Measurements from ENCODE around the gene CPSF7. TPM values are rescaled to one million over a fixed set of nuclear protein-coding genes. Genes with fewer than 3 reads are reported as not detected.
A peak's percentile ranks its signal among the peaks of the same experiment; 100 is the strongest.
"Not testable (repeated sequence)": the region's sequence is repeated elsewhere in the genome, so short reads cannot be mapped to it uniquely, and the experiment has no call there.

Gene CPSF7
- total RNA-seq, 1 donor from 2014 or later: 27.7 TPM

DNA sequence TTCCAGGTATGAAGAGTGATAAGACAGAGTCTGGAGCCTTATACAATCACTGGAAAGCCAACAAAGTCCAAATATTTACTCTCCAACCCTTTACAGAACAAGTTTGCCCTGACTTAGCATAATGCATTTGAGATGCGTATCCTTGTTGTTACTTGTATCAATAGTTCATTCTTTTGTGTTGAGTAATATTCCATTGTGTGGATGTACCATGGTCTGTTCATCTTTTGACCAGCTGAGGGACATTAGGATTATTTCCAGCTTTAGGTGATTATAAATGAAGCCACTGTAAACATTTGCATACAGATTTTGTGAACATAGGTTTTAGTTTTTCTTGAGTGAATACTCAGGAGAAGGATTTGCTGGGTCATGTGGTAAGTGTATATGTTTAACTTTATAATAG is 9.8 kb upstream of the CPSF7 start:
- no peak for DNase-seq (ENCODE audit: low read depth)

DNA sequence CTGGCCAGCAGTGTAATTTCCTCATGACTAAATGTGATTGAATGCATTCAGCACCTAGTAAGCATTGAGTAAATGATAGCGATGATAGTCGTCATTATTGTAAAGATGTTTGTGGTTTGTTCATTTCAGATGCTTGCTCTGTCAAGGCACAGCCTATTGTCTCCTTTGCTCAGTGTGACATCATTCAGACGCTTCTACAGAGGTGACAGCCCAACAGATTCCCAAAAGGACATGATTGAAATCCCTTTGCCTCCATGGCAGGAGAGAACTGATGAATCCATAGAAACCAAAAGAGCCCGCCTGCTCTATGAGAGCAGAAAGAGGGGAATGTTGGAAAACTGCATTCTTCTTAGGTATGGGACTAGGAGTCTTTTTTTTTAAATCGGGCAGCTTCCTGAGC is 7.7 kb upstream of the CPSF7 start:
- DNase-seq (ENCODE audit: low read depth): no peak

DNA sequence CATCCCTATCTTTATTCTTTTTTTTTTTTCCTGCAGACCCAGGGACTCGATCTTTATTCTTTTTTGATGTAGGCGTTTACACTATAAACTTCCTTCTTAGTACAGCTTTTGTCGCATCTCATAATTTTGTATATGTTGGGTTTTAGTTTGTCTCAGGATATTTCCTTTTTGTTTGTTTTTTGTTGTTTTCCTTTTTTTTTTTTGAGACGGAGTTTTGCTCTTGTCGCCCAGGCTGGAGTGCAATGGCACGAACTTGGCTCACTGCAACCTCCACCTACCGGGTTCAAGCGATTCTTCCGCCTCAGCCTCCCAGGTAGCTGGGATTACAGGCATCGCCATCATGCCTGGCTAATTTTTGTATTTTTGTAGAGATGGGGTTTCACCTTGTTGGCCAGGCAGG is 1.1 kb upstream of the CPSF7 start:
- not testable (repeated sequence) for DNase-seq (ENCODE audit: low read depth)

GRCh38 chr11:61429346-61429690 is 457 bp downstream of the CPSF7 start:
- DNase-seq (ENCODE audit: low read depth): no peak

- no peak for DNase-seq (ENCODE audit: low read depth)
Measured at GRCh38 chr11:61425367-61426131, 4.2 kb downstream of the CPSF7 start.

DNA sequence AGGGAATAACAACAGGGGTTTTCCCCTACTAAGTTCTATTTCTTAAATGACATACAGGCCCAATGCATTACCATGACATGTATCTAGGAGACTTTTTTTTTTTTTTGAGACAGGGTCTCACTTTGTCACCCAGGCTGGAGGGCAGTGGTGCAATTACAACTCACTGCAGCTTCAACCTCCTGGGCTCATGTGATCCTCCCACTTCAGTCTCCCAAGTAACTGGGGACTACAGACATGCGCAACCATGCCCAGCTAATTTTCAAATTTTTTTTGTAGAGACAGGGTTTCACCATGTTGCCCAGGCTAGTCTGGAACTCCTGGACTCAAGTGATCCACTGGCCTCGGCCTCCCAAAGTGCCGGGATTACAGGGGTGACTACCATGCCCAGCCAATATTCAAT is 7.5 kb downstream of the CPSF7 start:
- no peak for DNase-seq (ENCODE audit: low read depth)

- peak; percentile 68 for DNase-seq (ENCODE audit: low read depth)
Measured at GRCh38 chr11:61418136-61418535, 11.6 kb downstream of the CPSF7 start.

- DNase-seq (ENCODE audit: low read depth): peak; percentile 48
Measured at GRCh38 chr11:61417670-61418069, 12.1 kb downstream of the CPSF7 start.

- no peak for DNase-seq (ENCODE audit: low read depth)
Measured at GRCh38 chr11:61416941-61417340, 12.8 kb downstream of the CPSF7 start.

GRCh38 chr11:61415381-61415780 is 14.4 kb downstream of the CPSF7 start:
- no peak for DNase-seq (ENCODE audit: low read depth)

DNA sequence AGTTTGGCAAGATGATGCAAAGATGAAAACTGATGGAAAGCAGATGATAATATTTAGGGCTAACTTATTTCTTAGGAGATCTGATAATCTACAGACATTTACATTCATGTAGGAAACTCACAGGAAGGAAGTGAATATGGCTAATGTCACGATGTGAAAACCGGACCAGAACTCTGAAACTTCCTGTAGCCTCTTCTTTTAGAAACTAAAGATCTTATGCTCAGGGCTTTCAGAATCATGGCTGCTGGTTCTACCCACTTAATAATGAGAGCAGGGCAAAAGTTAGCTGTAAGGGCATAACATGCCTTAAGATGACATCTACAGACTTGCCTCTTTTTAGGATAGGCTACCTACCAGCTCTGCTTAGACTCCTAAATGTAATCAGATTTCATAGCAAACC is 15.2 kb downstream of the CPSF7 start:
- no peak for DNase-seq (ENCODE audit: low read depth)

GRCh38 chr11:61413496-61413895 is 16.3 kb downstream of the CPSF7 start:
- no peak for DNase-seq (ENCODE audit: low read depth)

GRCh38 chr11:61411589-61411988 is 18.2 kb downstream of the CPSF7 start:
- no peak for DNase-seq (ENCODE audit: low read depth)

- DNase-seq (ENCODE audit: low read depth): no peak
Measured at GRCh38 chr11:61406991-61407728, 22.6 kb downstream of the CPSF7 start.

GRCh38 chr11:61406067-61406466 is 23.7 kb downstream of the CPSF7 start:
- no peak for DNase-seq (ENCODE audit: low read depth)

- no peak for DNase-seq (ENCODE audit: low read depth)
Measured at GRCh38 chr11:61404641-61405040, 25.1 kb downstream of the CPSF7 start.

DNA sequence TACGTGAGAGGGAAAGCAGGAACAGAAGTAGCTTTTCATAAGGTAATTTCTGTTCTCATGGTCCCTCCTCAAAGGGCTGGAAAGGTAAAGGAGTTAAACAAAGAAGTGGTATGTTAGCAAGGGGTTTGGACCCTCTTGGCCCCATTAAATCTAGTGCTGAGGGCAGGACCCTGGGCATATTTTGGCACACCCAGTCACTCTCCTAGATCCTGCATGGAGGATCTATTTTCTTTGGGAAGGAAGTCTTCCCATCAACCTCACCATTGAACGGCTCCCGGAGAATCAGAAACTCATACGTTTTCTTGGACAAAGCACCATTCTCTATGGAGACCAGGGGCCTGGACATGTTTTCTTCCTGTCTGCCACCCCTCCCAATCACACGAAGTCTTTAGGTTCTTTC is 25.7 kb downstream of the CPSF7 start:
- DNase-seq (ENCODE audit: low read depth): no peak

DNA sequence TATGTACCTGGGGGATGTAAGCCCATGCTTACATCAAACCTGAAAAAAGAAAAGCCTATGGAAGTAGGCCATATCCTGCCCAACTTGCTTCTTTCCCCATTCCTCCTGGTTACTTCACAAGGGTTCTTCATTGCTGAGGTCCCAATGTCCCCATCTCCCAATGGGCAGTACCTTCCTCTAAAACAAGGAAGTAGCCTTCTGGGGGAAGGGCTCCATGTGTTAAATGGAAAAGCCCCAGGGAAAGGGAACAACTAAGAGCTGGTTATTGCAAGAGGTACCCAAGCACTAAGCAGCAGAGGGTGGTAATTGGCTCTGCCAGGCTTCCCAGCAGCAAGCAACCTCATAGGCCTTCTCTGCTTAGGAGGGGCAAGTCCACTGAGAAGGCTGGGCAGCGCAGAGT is 26.1 kb downstream of the CPSF7 start:
- DNase-seq (ENCODE audit: low read depth): no peak

GRCh38 chr11:61401573-61401972 is 28.2 kb downstream of the CPSF7 start:
- no peak for DNase-seq (ENCODE audit: low read depth)

DNA sequence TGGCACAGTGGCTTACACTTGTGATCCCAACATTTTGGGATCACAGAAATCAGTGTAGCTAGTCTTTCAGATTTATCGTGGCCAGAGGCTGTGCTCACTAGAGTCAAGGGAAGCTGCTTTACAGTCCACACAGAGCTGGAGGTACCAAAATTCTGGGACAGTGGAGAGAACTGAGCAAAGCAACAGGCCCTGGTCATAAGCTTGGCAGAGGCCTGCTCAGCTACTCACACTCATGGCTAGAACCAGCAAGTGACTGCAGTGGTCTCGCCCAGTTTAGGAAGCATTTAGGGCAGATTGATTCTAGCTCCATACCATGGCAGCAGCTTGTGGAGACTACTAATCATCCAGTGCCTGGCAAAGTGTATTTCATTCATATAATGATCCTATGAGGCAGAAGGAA is 28.6 kb downstream of the CPSF7 start:
- DNase-seq (ENCODE audit: low read depth): no peak

DNA sequence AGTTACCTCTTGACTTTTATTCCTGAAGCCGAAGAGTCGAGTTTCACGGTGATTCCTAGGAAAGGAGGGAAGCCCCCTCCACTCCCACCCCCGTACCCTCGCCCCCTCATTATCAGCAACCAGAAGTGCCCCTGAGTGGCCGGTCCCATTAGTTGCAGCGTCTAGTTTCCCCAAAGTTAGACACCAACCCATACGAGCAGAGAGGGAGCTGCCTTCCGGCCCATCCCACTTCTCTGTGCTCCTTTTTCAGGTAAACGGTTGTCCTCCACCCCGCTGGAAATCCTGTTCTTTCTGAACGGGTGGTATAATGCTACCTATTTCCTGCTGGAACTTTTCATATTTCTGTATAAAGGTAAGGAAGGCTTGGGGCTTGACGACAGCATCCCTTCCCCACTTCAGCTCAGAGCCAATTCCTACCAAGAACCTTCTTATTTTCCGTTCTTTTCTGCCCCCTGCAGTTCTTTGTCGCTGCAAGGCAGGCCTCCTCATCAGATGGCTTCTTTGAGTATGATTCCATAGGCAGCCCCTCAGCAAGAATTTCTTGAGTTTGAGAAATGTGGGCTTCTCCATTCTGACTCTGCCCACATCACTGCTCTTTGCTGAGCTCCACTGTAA is 36.7 kb downstream of the CPSF7 start:
- peak; percentile 32 for DNase-seq (ENCODE audit: low read depth)

- DNase-seq (ENCODE audit: low read depth): no peak
Measured at GRCh38 chr11:61390161-61390560, 39.6 kb downstream of the CPSF7 start.

Data from renal cortical epithelial cell (primary cell).